Subcutaneous adipose tissue (tissue), 4 donors: ENCODE data around the gene MAP1LC3B2. TPM values are rescaled to one million over a fixed set of nuclear protein-coding genes. Genes with fewer than 3 reads are reported as not detected.

Experiments used
- total RNA-seq, 4 donors: library from RNA; depleted of rRNA; stranded (reverse); fragments of >200 nt; gene quantifications; one replicate each; pipeline ENCODE4 v1.1.0, GENCODE V29; 2016
- TF ChIP-seq, protein P1 (sequence below): fragments of 450-650 bp; IDR thresholded peaks from one replicate; pipeline ENCODE4 v1.5.1; 2016; ENCODE audit warnings: low read depth, mild to moderate bottlenecking, control low read depth, antibody characterized with exemption, moderate library complexity

MAP1LC3B2 gene
- total RNA-seq, 4 donors from 2014 or later: 1.1 to 1.5 TPM; not detected in 2

DNA sequence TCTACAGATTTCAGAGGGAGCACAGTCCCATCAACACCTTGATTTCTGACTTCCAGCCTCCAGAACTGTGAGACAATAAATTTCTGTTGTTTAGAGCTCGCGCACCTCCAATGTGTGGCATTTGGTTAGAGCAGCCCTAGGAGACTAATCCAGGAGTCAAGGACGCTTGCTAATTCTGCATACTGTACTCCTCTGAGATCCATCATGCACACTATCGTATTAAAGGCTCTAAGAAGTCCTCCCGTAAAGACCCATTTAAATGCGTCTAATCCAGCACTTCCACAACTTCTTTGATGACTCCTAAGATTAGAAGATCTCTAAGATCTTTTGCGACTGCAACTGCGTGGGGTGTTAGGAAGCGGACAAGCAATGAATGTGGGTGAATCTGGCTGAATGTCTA is 30.4 kb downstream of the MAP1LC3B2 start:
- TF ChIP-seq, protein P1, sequence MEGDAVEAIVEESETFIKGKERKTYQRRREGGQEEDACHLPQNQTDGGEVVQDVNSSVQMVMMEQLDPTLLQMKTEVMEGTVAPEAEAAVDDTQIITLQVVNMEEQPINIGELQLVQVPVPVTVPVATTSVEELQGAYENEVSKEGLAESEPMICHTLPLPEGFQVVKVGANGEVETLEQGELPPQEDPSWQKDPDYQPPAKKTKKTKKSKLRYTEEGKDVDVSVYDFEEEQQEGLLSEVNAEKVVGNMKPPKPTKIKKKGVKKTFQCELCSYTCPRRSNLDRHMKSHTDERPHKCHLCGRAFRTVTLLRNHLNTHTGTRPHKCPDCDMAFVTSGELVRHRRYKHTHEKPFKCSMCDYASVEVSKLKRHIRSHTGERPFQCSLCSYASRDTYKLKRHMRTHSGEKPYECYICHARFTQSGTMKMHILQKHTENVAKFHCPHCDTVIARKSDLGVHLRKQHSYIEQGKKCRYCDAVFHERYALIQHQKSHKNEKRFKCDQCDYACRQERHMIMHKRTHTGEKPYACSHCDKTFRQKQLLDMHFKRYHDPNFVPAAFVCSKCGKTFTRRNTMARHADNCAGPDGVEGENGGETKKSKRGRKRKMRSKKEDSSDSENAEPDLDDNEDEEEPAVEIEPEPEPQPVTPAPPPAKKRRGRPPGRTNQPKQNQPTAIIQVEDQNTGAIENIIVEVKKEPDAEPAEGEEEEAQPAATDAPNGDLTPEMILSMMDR: no peak

DNA sequence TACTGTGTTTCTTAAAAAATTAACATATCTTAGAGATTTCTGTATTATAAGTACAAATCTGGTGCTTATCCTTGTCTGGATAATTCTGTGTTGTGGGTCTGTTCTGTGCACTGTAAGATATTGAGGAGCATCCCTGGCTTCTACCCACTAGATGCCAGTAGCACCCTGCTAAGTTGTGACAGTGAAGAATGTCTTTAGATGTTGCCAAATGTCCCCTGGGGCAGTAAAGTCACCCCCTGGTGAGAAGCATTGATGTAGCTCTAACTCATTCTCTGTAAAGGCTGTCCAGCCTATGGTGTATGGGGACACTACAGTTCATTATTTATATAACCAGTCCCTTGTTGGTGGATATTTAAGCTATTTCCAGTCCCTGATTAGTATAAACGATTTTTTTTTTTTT is 31.4 kb downstream of the MAP1LC3B2 start:
- TF ChIP-seq, protein P1: no peak

DNA sequence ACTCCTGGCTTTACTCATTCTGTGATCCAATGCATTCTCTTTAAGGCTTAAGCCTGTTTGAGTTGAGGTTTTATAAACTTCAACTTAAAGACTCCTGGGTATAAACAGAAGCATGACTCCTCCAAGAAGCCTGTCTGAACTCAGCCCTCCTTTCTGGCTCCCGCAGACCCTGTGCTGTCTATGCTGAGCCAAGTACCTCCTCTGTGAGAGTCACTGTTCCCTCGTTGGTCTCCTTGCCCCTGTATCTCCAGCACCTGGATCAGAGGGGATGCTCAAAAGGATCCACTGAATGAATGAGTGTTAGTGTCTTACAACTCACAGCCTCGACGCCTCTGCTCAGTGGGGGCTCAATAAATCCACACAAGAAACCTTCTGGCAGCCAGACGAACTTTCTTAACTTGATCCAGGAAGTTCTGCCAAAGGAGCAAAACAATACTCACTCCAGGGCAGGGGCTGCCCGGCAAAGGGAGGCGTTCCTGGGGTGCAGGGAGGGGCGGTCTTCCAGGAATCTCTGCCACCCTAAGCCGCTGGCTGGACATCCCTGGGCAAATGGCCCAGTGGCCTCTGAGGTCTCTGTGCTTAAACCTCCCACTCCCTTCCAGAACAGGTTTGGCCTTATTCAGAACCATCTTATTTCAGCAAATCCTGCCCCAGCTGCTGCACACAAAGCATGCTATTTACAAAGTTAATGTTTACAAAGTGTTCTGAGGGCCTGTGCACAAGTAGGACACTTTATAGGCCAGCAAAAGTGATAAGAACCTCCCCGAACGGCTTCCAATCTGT is 32.9 kb downstream of the MAP1LC3B2 start:
- TF ChIP-seq, protein P1: no peak

DNA sequence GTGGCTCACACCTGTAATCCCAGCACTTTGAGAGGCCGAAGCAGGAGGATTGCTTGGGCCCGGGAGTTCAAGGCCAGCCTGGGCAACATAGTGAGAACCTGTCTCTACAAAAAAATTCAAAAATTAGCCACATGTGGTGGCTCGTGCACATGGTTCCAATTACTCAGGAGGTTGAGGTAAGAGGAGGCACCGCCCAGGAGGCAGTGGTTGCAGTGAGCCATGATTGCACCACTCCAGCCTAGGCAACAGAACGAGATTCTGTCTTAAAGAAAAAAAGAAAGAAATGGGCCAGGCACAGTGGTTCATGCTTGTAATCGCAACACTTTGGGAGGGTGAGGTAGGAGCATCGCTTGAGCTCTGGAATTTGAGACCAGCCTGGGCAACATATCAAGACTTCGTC is 33.5 kb downstream of the MAP1LC3B2 start:
- TF ChIP-seq, protein P1: no peak

DNA sequence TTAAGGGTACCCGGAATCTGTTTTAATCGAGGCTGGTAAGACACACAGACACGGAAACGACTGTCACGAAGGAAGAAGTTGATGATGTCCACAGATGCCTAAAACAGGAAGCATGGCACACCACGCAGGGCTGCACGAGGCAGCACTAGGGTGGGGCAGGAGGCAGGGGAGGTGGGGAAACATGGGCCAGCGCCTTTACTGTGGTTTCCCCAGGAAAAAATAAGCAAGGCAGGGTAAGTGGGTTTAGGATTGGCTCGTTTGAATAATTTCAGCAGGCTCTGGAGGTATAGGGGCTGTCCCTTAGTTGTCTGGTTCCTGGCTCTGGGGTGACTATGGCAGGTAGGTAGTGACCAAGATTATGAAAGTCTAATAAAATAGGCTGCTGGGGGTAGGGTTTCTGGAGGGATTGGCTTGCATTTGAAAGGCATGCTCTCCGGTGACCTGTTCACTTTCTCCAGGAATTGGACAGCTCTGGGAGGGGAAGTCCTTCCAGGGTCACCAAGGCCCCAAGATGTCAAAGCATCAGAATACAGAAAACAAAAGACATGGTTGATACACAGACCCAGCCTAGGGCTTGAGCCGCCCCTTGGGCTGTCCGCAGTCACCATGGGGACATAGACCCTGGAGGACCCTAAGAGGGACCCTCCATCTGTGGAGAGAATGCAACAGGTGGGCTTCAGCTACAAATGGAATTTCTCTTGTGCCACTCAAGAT is 35.3 kb downstream of the MAP1LC3B2 start:
- TF ChIP-seq, protein P1: no peak

DNA sequence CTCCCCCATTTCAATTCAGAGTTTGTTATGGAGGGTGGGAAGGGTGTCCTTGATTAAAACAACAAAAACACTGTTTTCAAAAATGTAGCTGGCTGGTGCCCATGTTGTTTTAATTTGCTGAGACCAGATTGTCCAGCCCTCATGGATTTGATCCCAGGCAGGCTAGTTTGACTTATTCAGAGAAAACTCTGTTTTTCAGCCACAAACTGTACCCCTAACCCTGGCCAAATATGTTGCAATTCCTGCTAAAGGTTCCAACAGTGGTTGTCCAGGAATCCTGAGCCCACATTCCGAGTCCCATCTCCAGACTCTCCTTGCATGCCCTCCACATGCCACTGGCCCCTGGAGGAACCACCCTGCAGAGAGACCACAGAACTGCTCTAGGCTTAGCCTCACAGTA is 36.0 kb downstream of the MAP1LC3B2 start:
- TF ChIP-seq, protein P1: no peak

DNA sequence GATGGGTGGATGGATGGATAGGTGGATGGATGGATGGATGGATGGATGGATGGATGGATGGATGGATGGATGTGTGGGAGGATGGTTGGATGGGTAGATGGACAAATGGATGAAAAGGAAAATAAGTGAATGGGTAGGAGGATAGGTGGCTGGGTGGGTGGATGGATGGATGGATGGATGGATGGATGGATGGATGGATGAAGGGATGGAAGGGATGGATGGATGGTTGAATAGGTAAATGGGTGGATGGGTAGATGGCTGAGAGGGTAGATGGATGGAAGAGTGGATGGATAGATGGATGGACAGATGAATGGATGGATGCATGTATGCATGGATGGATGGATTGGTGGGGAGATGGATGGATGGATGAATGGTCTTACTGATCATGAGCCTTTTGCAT is 36.5 kb downstream of the MAP1LC3B2 start:
- TF ChIP-seq, protein P1: no peak
